Measurements from ENCODE around the gene LUZP2.

Gene LUZP2

DNA sequence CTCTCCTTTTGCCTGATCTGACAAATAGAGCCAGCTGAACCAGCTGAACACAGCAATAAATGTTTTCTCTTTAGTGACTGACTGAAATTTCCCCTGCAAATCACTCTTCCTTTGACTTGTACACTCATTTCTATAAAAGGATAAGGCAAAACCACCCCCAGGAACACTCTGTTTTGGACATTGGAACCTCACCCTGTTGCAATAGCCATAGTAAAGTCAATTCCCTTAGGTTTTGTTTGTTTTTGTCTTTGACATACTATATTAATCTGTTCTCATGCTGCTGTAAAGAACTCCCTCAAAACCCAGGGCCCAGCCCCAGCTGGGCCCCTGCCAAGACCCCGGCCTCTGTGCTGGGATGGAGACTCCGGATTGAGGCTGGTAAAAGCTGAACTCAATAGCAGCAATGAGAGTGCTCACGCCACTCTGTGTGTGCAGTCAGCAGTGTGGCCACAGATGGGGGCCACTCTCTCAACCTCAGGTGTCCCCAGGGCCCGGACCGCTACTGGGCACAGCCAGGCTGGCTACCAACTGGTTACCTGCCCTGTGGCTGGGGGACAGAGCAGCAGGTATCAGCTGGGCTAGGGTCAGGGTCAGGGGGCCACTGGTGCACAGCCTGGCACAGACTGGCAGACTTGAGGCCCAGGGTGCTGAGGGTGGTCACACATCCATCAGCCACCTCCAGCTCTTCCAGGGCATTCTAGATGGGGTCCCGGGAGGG lies 597.4 kb downstream of the LUZP2 start:
- H3K36me3 ChIP-seq: no peaks in the 10 kb centered on the region
- no peaks in the 10 kb centered on the region for H3K27me3 ChIP-seq
- TF ChIP-seq, protein P1, sequence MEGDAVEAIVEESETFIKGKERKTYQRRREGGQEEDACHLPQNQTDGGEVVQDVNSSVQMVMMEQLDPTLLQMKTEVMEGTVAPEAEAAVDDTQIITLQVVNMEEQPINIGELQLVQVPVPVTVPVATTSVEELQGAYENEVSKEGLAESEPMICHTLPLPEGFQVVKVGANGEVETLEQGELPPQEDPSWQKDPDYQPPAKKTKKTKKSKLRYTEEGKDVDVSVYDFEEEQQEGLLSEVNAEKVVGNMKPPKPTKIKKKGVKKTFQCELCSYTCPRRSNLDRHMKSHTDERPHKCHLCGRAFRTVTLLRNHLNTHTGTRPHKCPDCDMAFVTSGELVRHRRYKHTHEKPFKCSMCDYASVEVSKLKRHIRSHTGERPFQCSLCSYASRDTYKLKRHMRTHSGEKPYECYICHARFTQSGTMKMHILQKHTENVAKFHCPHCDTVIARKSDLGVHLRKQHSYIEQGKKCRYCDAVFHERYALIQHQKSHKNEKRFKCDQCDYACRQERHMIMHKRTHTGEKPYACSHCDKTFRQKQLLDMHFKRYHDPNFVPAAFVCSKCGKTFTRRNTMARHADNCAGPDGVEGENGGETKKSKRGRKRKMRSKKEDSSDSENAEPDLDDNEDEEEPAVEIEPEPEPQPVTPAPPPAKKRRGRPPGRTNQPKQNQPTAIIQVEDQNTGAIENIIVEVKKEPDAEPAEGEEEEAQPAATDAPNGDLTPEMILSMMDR (IDR thresholded peaks at IDR 0.05): no peak
- no peaks in the 10 kb centered on the region for H3K9me3 ChIP-seq
- no peak overlapping the region for H3K27ac ChIP-seq
- H3K4me1 ChIP-seq (ENCODE audit: control insufficient read depth in 1 of 2, insufficient read depth in 1 of 2, low read depth in 1 of 2, low read length in 1 of 2): no peaks in the 10 kb centered on the region
- H3K4me3 ChIP-seq (ENCODE audit: low read depth in 1 of 2, low read length in 1 of 2): no peak overlapping the region

DNA sequence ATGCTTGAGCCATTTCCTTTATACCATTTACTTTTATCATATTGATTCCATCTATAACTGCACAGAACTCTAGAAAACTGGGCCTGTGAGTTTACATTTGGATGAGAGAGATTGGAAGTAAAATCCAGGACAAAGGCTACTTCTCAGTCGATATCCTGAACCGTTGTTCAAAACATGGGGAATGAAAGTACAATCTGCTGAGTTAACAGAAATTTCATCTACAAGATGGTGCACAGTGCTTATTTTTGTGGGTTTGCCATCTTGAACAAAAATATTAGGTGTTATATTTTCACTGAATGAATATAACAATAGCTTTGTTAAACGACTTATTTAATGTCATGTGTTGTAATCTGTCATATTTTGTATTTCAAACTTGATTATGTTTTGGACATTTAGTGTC lies 622.6 kb downstream of the LUZP2 start:
- H3K9me3 ChIP-seq: no peaks in the 10 kb centered on the region
- TF ChIP-seq, protein P1 (IDR thresholded peaks at IDR 0.05): no peak
- H3K4me1 ChIP-seq (ENCODE audit: control insufficient read depth in 1 of 2, insufficient read depth in 1 of 2, low read depth in 1 of 2, low read length in 1 of 2): no peaks in the 10 kb centered on the region
- H3K36me3 ChIP-seq: no peaks in the 10 kb centered on the region
- no peaks in the 10 kb centered on the region for H3K27me3 ChIP-seq
- H3K27ac ChIP-seq: no peak overlapping the region
- H3K4me3 ChIP-seq (ENCODE audit: low read depth in 1 of 2, low read length in 1 of 2): no peak overlapping the region

Measured in neutrophil (primary cell).